ENCODE measurements around the gene KCNK16.

- no peak for TF ChIP-seq CTCF (IDR thresholded peaks at IDR 0.05)
- TF ChIP-seq POLR2A (IDR thresholded peaks at IDR 0.05): no peak
These were observed 45.2 kb upstream of the KCNK16 start for GRCh38 chr6:39367700-39368099.

All from body of pancreas (tissue), 4 donors.